GM18951 (cell line): ENCODE results near the gene CLEC2L.

Source experiments
- POLR2A ChIP-seq: IDR thresholded peaks from 4 replicates; pipeline ENCODE4 v1.6.1; 2011; ENCODE audit warnings: mild to moderate bottlenecking; ENCODE audit not compliant: insufficient read length, insufficient read depth; ENCODE audit errors: extremely low read depth
- in situ Hi-C: fragments of 300-500 bp; cut with MboI; formaldehyde crosslinking; loops from one replicate; pipeline ENCODE4 v1.12.0; 2022; ENCODE audit warnings: low sequenced_read_pairs, mixed read lengths, inconsistent platforms; ENCODE audit not compliant: unreplicated experiment

The CLEC2L gene

GRCh38 chr7:139567647-139568345 lies 44.3 kb downstream of the CLEC2L start:
- no peak for TF ChIP-seq POLR2A
- in situ Hi-C loops: no loop called here

DNA sequence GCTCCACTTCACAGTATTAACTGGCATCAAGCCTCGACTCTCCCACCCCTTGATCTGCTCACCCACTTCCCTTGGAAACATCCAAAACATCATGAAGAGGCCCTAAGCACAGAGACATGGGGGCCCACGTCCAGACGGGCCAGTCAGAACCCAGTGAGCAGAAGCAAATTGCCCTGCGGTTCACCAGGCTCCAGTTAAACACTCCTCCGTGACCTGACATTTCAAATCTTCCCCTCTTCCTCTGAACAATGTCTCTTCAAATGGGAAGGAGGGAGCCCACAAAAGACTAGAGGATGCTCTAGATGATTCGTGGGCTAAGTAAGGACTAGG lies 44.8 kb downstream of the CLEC2L start:
- no peak for TF ChIP-seq POLR2A
- in situ Hi-C loops: no loop called here

- TF ChIP-seq POLR2A: no peak
- in situ Hi-C loops: no loop called here
Observed at GRCh38 chr7:139568813-139569490, 45.5 kb downstream of the CLEC2L start.

GRCh38 chr7:139570119-139570518 lies 46.6 kb downstream of the CLEC2L start:
- in situ Hi-C loops: no loop called here

DNA sequence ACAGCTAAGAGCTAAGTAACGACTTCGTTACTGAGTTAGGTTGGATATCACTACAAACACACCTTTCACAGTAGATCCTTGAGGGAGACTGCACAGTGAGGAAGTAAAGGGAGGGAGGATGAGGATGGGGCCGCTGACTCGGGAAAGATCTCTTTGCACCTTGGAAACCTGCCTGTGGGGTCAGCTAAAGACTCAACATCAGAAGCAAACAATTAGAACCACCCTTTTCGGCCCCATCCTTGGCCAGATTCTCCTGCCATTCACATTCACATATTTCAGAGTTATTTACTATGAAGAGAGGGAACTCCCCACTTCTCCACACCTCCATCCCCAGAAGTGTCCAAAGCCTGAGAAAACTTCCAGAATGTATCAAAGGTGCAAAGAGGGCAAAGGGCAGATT lies 47.1 kb downstream of the CLEC2L start:
- in situ Hi-C loops: no loop called here
- no peak for TF ChIP-seq POLR2A

More at GRCh38 chr7:139570119-139570518, 46.6 kb downstream of the CLEC2L start:
- TF ChIP-seq POLR2A: no peak

GRCh38 chr7:139571190-139571589 lies 47.7 kb downstream of the CLEC2L start:
- in situ Hi-C loops: no loop called here
- TF ChIP-seq POLR2A: no peak

GRCh38 chr7:139571651-139572050 lies 48.2 kb downstream of the CLEC2L start:
- TF ChIP-seq POLR2A: no peak
- in situ Hi-C loops: no loop called here

GRCh38 chr7:139572071-139572470 lies 48.6 kb downstream of the CLEC2L start:
- TF ChIP-seq POLR2A: no peak
- in situ Hi-C loops: no loop called here

GRCh38 chr7:139572704-139573385 lies 49.4 kb downstream of the CLEC2L start:
- in situ Hi-C loops: no loop called here
- TF ChIP-seq POLR2A: no peak

- TF ChIP-seq POLR2A: no peak
- in situ Hi-C loops: no loop called here
Observed at GRCh38 chr7:139573871-139574270, 50.4 kb downstream of the CLEC2L start.

DNA sequence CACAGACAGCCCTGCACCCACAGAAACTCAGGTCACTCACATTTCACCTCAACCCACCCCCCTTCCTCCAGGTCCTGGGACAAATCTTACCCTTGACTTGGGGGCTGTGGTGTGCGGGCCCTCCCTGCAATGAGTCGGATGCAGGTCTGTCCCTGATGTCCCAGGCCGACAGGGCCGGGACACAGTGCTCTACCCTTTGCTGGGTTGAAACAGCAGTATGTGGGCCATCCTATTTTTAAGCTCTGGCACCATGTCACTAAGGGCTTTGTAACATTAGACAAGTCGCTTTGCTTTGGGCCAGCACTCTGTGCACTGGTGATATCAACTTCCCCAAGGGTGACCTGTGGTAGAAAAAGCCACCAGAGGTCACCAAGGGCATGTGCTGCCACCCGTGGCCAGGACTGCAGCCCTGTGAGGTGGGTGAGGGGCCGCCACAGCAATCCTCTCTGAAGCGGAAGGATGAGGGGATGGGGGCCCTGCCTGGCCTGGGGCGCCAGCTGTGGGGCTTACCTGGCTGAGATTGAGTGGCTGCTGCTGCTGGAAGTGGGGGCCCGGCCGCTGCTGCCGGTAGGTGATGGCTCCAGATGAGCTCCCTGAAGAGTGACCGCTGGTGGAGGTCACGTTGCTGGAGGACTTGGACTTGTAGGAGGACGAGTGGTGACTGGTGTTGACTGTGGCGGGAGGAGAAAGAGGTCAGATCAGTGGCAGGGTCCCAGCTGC lies 51.3 kb downstream of the CLEC2L start:
- in situ Hi-C loops: no loop called here

GRCh38 chr7:139575338-139575680 lies 51.8 kb downstream of the CLEC2L start:
- no peak for TF ChIP-seq POLR2A
- in situ Hi-C loops: no loop called here

More for the DNA sequence above, 51.3 kb downstream of the CLEC2L start:
- TF ChIP-seq POLR2A: no peak

DNA sequence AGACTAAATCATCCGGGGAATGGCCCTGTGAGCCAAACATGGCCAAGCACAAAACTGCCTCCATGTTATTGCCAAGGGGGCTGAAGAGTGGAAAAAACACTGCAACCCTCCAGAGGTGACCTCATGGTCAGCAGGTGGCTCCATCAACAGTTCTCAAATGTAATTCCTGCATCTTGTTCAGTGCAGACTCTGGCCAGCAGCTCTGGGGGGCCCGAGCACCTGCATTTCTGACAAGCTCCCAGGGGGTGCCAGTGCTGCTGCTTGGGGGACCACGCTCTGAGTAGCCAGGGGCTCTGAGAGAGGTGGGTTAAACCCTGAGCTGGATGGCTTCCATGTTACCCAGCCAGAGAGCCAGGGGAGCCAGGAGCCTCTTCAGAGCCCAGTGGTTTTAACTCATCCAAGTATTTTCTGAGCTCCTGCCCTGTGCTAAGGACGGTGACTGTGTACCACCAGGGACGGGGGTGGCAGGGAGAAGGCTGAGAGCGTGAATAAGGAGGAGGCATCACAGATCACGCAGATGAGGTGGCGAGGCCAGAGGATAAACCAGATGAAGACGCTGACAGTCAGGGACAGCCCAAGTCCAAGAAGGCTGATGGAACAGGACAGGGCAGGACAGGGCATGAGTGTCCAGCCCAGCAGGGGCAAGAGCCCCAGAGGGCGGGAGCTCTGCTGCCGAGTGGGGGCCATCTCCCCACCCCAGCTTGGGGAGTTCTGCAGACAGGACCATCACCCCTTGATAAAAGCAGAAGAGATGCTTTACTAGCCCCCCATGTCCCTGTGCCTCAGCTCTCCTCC lies 52.9 kb downstream of the CLEC2L start:
- in situ Hi-C loops: no loop called here

GRCh38 chr7:139580435-139580834 lies 57.0 kb downstream of the CLEC2L start:
- in situ Hi-C loops: no loop called here
- no peak for TF ChIP-seq POLR2A

More for the DNA sequence above, 52.9 kb downstream of the CLEC2L start:
- no peak for TF ChIP-seq POLR2A
